HepG2 (cell line): ENCODE measurements around the gene ORMDL2. TPM values are rescaled to one million over a fixed set of nuclear protein-coding genes. Genes with fewer than 3 reads are reported as not detected.

Source experiments
- ATAC-seq: fragments of 200-7000 bp; cut with Tn5 transposase; 3 replicates; pipeline ENCODE4 v1.9.1; 2020; ENCODE audit warnings: mild to moderate bottlenecking, moderate library complexity
- BruUV-seq: library from RNA; stranded (reverse); fragments of 400-500 nt; replicated peaks from 2 replicates; lab custom pipeline; 2021; lab: Mats Ljungman, UMichigan
- CTCF ChIA-PET: fragments of 300-600 bp; formaldehyde crosslinking; extraction: SDS; loops from one replicate; lab custom pipeline; 2021; ENCODE audit warnings: low total read pairs, inconsistent platforms, low intra/inter-chr PET ratio; lab: Yijun Ruan, JAX
- POLR2A ChIA-PET: fragments of 350-600 bp; sonication (Branson Sonifier 250); formaldehyde crosslinking; loops from one replicate; lab custom pipeline; 2020; ENCODE audit warnings: antibody characterized with exemption, inconsistent platforms; lab: Yijun Ruan, JAX
- DNase-seq: peaks from one replicate; pipeline ENCODE4 v3.0.0-alpha.2; 2015; ENCODE audit warnings: low spot score
- FAIRE-seq: peaks from 3 replicates; lab custom pipeline; 2011; peaks lifted over from hg19 to GRCh38; lab: Jason Lieb, UNC
- H2AFZ ChIP-seq: one replicate; pipeline ENCODE4 v1.6.1; 2011; ENCODE audit warnings: low read length, inconsistent platforms
- H3K27ac ChIP-seq: fragments of 300-600 bp; 3 replicates; pipeline ENCODE4 v1.8.0; 2011; ENCODE audit warnings: mixed run types, mild to moderate bottlenecking, mixed read lengths, low read length, inconsistent platforms; ENCODE audit not compliant: insufficient read depth; ENCODE audit errors: extremely low read length
- H3K27me3 ChIP-seq, 2 experiments: fragments of 200-600 bp in 1 of 2; 2 replicates in 1 of 2; 3 replicates in 1 of 2; pipeline versions ENCODE4 v1.6.0 to v1.8.0; 2011; ENCODE audit warnings: low read length in 2 of 2, mild to moderate bottlenecking in 2 of 2, moderate library complexity in 2 of 2, inconsistent platforms in 1 of 2; ENCODE audit not compliant: insufficient read depth in 2 of 2, control insufficient read depth in 1 of 2
- H3K36me3 ChIP-seq, 2 experiments: fragments of 200-600 bp in 1 of 2; replicated peaks in 1 of 2; 2 replicates in 1 of 2; 3 replicates in 1 of 2; pipeline versions ENCODE4 v1.5.1 to v1.8.0; 2011; ENCODE audit warnings: low read length in 2 of 2, inconsistent platforms in 1 of 2; ENCODE audit not compliant: insufficient read depth in 2 of 2, control insufficient read depth in 1 of 2
- H3K4me1 ChIP-seq: 2 replicates; pipeline ENCODE4 v1.5.1; 2012; ENCODE audit warnings: low read length, inconsistent platforms; ENCODE audit not compliant: insufficient read depth
- H3K4me2 ChIP-seq: 2 replicates; pipeline ENCODE4 v1.6.0; 2011; ENCODE audit warnings: low read depth, low read length, inconsistent platforms
- H3K4me3 ChIP-seq, 3 experiments: fragments of 200-600 bp in 1 of 3; sonication (generic), shearing (Covaris generic) in 1 of 3; replicated peaks in 1 of 3; 2 replicates each; pipeline ENCODE4 v1.5.1; 2011 to 2016; ENCODE audit warnings: low read length in 3 of 3, inconsistent platforms in 2 of 3, low read depth in 2 of 3, mild to moderate bottlenecking in 2 of 3, control low read depth in 1 of 3, mixed read lengths in 1 of 3; ENCODE audit not compliant: insufficient read depth in 1 of 3
- H3K79me2 ChIP-seq: one replicate; pipeline ENCODE4 v1.6.1; 2011; ENCODE audit warnings: low read length, inconsistent platforms; ENCODE audit not compliant: insufficient read depth
- H3K9ac ChIP-seq: 2 replicates; pipeline ENCODE4 v1.6.0; 2011; ENCODE audit warnings: mild to moderate bottlenecking, low read depth, low read length, inconsistent platforms; ENCODE audit not compliant: insufficient read depth
- H3K9me3 ChIP-seq: 2 replicates; pipeline ENCODE4 v1.5.1; 2012; ENCODE audit warnings: mild to moderate bottlenecking, low read length
- H4K20me1 ChIP-seq: 2 replicates; pipeline ENCODE4 v1.6.0; 2011; ENCODE audit warnings: inconsistent platforms, mild to moderate bottlenecking, low read length, moderate library complexity; ENCODE audit not compliant: insufficient read depth
- CBFB ChIP-seq: sonication (generic); formaldehyde crosslinking; IDR thresholded peaks from 2 replicates; pipeline ENCODE4 v1.4.0; 2020; ENCODE audit warnings: missing genetic modification reagents
- DDIT3 ChIP-seq: sonication (generic); formaldehyde crosslinking; IDR thresholded peaks from 2 replicates; pipeline ENCODE4 v1.4.0; 2020; ENCODE audit warnings: mild to moderate bottlenecking, missing genetic modification reagents
- GTF2F1 ChIP-seq: fragments of 150-350 bp; IDR thresholded peaks from 2 replicates; pipeline ENCODE4 v1.6.1; 2014; ENCODE audit warnings: low read length
- HCFC1 ChIP-seq: fragments of 150-350 bp; IDR thresholded peaks from 2 replicates; pipeline ENCODE4 v1.6.1; 2014; ENCODE audit warnings: low read depth, low read length
- HMGXB3 ChIP-seq: sonication (generic); formaldehyde crosslinking; IDR thresholded peaks from 2 replicates; pipeline ENCODE4 v1.4.0; 2020; ENCODE audit warnings: missing genetic modification reagents, borderline replicate concordance
- MZF1 ChIP-seq: sonication (generic); formaldehyde crosslinking; IDR thresholded peaks from 2 replicates; pipeline ENCODE4 v1.8.1; 2023; ENCODE audit warnings: mild to moderate bottlenecking, missing genetic modification reagents, borderline replicate concordance
- NPAS2 ChIP-seq: sonication (generic); formaldehyde crosslinking; IDR thresholded peaks from 2 replicates; pipeline ENCODE4 v1.8.0; 2022; ENCODE audit warnings: mild to moderate bottlenecking, missing genetic modification reagents, borderline replicate concordance
- PBX2 ChIP-seq: IDR thresholded peaks from 2 replicates; pipeline ENCODE4 v1.6.1; 2016; ENCODE audit warnings: control low read depth
- PLRG1 ChIP-seq: fragments of 450-650 bp; conservative IDR thresholded peaks from 2 replicates; pipeline ENCODE4 v1.6.1; 2016
- RELA ChIP-seq: sonication (generic); formaldehyde crosslinking; IDR thresholded peaks from 2 replicates; pipeline ENCODE4 v1.4.0; 2020; ENCODE audit warnings: missing genetic modification reagents
- SAFB2 ChIP-seq: sonication (generic); formaldehyde crosslinking; IDR thresholded peaks from 2 replicates; pipeline ENCODE4 v1.5.1; 2020; ENCODE audit warnings: missing genetic modification reagents, low read depth, mild to moderate bottlenecking, borderline replicate concordance
- SMAD9 ChIP-seq: sonication (generic); formaldehyde crosslinking; IDR thresholded peaks from 2 replicates; pipeline ENCODE4 v1.5.1; 2020; ENCODE audit warnings: mild to moderate bottlenecking, missing genetic modification reagents
- STAT6 ChIP-seq: sonication (generic); formaldehyde crosslinking; IDR thresholded peaks from 2 replicates; pipeline ENCODE4 v1.4.0; 2020; ENCODE audit warnings: missing genetic modification reagents, mild to moderate bottlenecking, borderline replicate concordance
- TCF12 ChIP-seq, 2 experiments: fragments of 450-650 bp in 1 of 2; sonication (generic) in 1 of 2; formaldehyde crosslinking in 1 of 2; IDR thresholded peaks; 2 replicates each; pipeline versions ENCODE4 v1.6.1 to v1.8.0; 2017 to 2022; ENCODE audit warnings: antibody characterized with exemption in 1 of 2, mild to moderate bottlenecking in 1 of 2, missing genetic modification reagents in 1 of 2, moderate library complexity in 1 of 2
- ZNF207 ChIP-seq: fragments of 450-650 bp; IDR thresholded peaks from 2 replicates; pipeline ENCODE4 v1.6.1; 2016; ENCODE audit warnings: antibody characterized with exemption, borderline replicate concordance
- ZNF331 ChIP-seq: sonication (generic); formaldehyde crosslinking; IDR thresholded peaks from 2 replicates; pipeline ENCODE4 v1.4.0; 2020; ENCODE audit warnings: missing genetic modification reagents
- ZNF333 ChIP-seq: sonication (generic); formaldehyde crosslinking; IDR thresholded peaks from 2 replicates; pipeline ENCODE4 v1.4.0; 2020; ENCODE audit warnings: mild to moderate bottlenecking, missing genetic modification reagents, borderline replicate concordance
- ZNF557 ChIP-seq: sonication (generic); formaldehyde crosslinking; IDR thresholded peaks from 2 replicates; pipeline ENCODE4 v1.4.0; 2020; ENCODE audit warnings: missing genetic modification reagents
- WGBS: methylation state at CpG from one replicate; pipeline ENCODE4 v1.1.6; 2017; ENCODE audit warnings: low lambda C conversion rate; 5-methylcytosine and 5-hydroxymethylcytosine counted together
- in situ Hi-C: cut with HindIII; loops from 2 replicates; pipeline ENCODE4 v1.10.0; 2017; ENCODE audit warnings: low pct_unique_long_range_greater_than_20kb; ENCODE audit not compliant: extremely low pct_ligation_motif_present
- intact Hi-C: fragments of 100-400 bp; cut with micrococcal nuclease; formaldehyde crosslinking; loops from one replicate; pipeline ENCODE4 v1.10.0; 2022; ENCODE audit not compliant: unreplicated experiment
- polyA plus RNA-seq, 8 experiments: library from polyadenylated mRNA; depleted of rRNA in 3 of 8; stranded (reverse) in 7 of 8; unstranded in 1 of 8; fragments of >200 nt; fragmentation: Illumina TruSeq in 4 of 8; extraction: Trizol in 4 of 8; gene quantifications; 2 replicates each; pipeline versions ENCODE4 v1.2.1 to v1.2.3, GENCODE V29; 2011 to 2016; ENCODE audit warnings: low read depth in 4 of 8, missing spikeins in 1 of 8, mixed read lengths in 1 of 8; ENCODE audit not compliant: insufficient read depth in 1 of 8
- total RNA-seq, 5 experiments: library from RNA; depleted of rRNA; stranded (reverse); fragments of >200 nt; fragmentation: Illumina TruSeq; extraction: Trizol; gene quantifications; 2 replicates each; pipeline ENCODE4 v1.2.3, GENCODE V29; 2016; ENCODE audit warnings: low read depth in 1 of 5

ORMDL2 gene
- total and polyA plus RNA-seq, 2 of the 13 experiments (the other 11 are each of a cell fraction or from before 2014, with no cell fraction given) = 24.0 to 28.6 TPM

- WGBS = 80% methylated on average over 4 of the region's 4 CpGs
- Histone ChIP-seq H4K20me1 (no peaks in the 10 kb centered on the region), H3K9me3 (no peaks in the 10 kb centered on the region), H3K27me3 (peaks cover 1 to 14% of the 10 kb centered on the region in 2 experiments; a peak in 3 of 5 replicates), H3K4me1 (peaks cover 29% of the 10 kb centered on the region), H3K27ac (no peak overlapping the region), H3K79me2 (no peaks in the 10 kb centered on the region), H3K9ac (no peak overlapping the region), H3K36me3 (no peaks in the 10 kb centered on the region), H2AFZ (no peak overlapping the region), H3K4me3 (no peak overlapping the region), H3K4me2 (no peak overlapping the region)
- in situ Hi-C loops = no loop called here
- FAIRE-seq = no peak
- no peak for ATAC-seq
- intact Hi-C loops = no loop called here
- no peak for TF ChIP-seq ZNF331 (CRISPR knock-in tag)
- TF ChIP-seq CBFB = no peak
- no peak for TF ChIP-seq GTF2F1
- no peak for TF ChIP-seq PLRG1
- no peak for TF ChIP-seq NPAS2 (CRISPR knock-in tag)
- TF ChIP-seq TCF12 (IDR thresholded peaks at IDR 0.05) = no peak
- TF ChIP-seq TCF12 (CRISPR knock-in tag; IDR thresholded peaks at IDR 0.05) = no peak
- no peak for TF ChIP-seq HMGXB3 (CRISPR knock-in tag)
- TF ChIP-seq RELA (CRISPR knock-in tag) = no peak
- TF ChIP-seq ZNF333 (CRISPR knock-in tag) = no peak
- TF ChIP-seq STAT6 (CRISPR knock-in tag) = no peak
- no peak for TF ChIP-seq SMAD9 (CRISPR knock-in tag)
- no peak for TF ChIP-seq HCFC1
- no peak for TF ChIP-seq ZNF207
- no peak for TF ChIP-seq DDIT3 (CRISPR knock-in tag)
- no peak for TF ChIP-seq ZNF557 (CRISPR knock-in tag)
- TF ChIP-seq PBX2 (CRISPR knock-in tag) = no peak
- TF ChIP-seq MZF1 (CRISPR knock-in tag) = no peak
- no peak for TF ChIP-seq SAFB2 (CRISPR knock-in tag)
- ChIA-PET POLR2A (interaction anchor here (0.7 to 2.6 kb wide), 2 partner anchors 13 to 26 kb away, joined by 3 to 22 read pairs; partner anchors contain the start of genes DNAJC14, ORMDL2 and SARNP), CTCF (no interaction called here)
- no peak for DNase-seq
- no TSS peak for BruUV-seq
Measured at GRCh38 chr12:55843431-55843830, 25.6 kb downstream of the ORMDL2 start.
